GM19025 (cell line): ENCODE data around the gene SERTM1.

Experiments
- ATAC-seq: cut with Tn5 transposase; IDR thresholded peaks from one replicate; pipeline ENCODE4 v1.9.1; 2021; ENCODE audit warnings: mild to moderate bottlenecking, low read depth, moderate library complexity; ENCODE audit not compliant: unreplicated experiment

Gene SERTM1

DNA sequence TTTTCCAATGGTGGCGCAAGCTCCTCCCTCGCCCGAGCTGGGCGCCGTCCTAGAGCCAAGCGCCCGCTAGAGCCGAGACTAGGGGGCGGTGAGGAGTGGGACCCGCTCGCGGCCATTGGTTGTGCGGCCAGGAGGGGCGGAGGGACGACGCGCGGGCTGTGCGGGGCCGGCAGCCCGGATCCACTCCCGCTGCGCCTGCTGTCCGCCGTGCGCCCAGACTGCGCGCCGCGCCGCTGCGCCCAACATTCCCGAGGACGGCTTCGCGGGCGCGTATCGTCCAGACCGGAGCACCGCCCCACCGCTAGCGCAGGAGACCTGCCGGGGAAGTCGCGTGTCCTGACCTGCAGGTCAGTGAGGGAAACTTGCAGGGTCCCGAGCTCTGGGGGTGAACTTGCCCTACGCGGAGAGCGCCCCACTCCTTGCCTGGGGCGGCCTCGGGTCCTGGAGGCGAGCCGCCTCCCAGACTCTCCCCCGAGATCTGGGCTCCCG, at the start of gene SERTM1:
Gene SERTM1, plus strand, starts transcription at position 183 of the 489 bp plus-strand sequence. CDS start 21,059 bp downstream, outside the sequence.
- ATAC-seq: no peak

GRCh38 chr13:36628377-36629056, 45.3 kb upstream of the SERTM1 start:
- ATAC-seq: no peak

DNA sequence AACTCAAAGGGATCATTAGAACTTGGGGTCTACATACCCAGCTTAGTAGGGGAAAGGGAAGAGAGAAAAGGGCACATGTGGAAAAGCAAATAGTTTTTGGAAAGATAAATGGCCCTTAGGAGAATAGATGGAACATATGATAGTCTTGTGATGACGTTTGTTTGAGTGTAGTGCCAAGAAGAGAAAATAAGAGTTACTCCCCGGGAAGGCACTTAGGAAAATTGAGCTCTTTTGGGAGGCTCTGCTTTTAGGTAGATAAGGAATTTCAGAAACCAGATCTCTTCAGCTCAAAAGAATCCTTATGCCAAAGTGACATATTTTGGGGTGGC, 44.8 kb upstream of the SERTM1 start:
- no peak for ATAC-seq

DNA sequence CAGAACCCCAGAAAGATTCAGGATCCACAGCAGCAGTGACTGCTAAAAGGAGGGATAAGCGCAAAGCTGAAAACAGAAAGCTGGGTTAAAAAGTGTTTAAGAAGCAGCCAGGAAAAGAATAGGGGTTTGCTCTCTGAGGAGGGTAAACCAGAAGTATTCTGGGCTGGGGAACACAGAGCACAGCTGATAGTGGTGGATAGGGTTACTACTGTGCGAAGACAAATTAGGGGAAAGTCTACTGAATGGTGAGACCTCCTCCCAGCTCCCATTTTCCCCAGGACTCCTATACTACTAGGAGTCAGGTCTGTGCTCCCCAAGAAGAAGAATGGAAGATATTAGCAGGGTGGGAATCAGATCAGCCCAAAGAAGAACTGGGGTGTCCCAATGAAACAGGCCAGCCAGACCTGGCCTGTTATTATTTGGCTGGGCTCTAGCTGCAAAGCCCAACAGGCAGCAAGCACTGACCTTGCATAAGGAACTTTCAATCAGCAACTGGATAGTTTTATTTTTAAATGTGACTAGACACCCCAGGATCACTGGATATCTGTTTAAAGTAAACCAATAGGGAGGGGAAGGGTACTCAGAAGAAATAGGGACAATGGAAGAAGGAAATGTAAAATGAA, 43.5 kb upstream of the SERTM1 start:
- no peak for ATAC-seq

- ATAC-seq: no peak
These were observed 34.2 kb upstream of the SERTM1 start for GRCh38 chr13:36639610-36640009.

- no peak for ATAC-seq
These were observed 23.2 kb upstream of the SERTM1 start for GRCh38 chr13:36650611-36651010.

DNA sequence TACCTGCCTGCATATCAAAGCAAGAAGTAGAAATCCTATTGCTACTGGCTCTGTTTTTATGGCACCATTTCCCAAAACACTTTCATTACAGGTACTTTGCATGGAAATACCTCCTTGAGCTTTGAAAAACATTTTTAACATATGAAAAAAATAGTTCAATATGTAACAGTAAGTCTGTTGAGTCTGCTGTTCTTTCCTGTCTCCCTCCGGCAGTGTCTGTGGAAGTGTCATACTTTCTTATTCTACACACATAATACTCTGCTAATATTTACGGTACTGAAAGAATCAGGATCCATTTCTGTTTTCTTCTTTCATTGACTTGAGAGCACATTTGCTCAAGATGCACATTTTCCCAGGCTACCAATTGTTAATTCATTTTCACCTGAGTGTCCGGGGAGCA, 8.2 kb upstream of the SERTM1 start:
- ATAC-seq: no peak

DNA sequence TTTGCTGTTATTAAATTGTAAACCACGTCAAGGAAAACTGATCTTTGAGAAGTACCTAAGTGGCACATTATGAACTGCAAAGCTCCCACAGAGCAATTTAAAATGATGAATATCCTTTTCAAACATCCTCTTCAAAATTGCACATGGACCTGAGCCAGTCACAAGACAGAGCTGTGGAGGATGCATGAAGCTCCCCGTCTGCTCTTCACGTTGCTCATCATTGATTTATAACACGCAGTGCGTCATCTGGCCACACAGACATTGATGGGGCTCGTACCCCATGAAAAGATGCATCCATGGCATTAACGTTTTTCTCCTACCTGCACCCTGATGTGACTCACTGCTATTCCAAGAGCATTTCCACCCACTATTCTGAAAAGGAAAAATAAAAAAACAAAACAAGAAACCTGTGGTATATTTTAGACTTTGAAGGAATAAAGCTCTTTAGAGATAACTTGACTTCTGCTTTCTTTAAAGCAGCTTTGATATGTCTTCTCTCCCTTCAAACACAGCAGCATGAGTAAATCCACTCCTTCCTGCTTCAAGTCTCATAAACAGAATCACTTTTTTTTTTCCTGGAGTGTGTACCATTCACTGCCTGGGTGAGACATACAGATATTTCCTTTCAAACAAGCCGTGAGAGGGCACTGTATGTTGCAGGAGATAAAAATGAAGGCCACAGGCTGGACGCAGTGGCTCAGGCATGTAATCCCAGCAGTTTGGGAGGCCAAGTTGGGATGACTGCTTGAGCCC, 7.2 kb upstream of the SERTM1 start:
- ATAC-seq: no peak

- no peak for ATAC-seq
These were observed 5.5 kb upstream of the SERTM1 start for GRCh38 chr13:36668316-36668715.

DNA sequence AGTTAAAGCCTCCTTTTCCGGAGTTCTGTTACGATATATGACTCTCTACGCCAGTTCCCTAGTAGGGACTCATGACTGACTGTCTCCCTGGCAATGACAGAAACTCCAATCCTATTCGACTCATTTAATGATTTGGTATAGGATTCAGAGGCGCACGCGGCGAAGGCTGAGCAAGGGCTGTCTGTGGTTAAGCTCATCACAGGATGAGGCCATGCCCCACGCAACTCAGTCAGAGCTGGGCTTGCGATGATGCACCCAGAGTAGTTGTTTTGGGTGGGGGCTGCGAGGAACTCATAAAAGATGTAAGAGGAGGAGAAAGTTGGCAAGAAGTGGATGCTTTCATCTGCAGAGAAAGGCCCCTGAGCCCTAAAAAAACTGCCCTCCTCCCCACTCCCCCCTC, 468 bp upstream of the SERTM1 start:
- ATAC-seq: no peak

GRCh38 chr13:36674337-36675212, 755 bp downstream of the SERTM1 start:
- ATAC-seq: no peak

DNA sequence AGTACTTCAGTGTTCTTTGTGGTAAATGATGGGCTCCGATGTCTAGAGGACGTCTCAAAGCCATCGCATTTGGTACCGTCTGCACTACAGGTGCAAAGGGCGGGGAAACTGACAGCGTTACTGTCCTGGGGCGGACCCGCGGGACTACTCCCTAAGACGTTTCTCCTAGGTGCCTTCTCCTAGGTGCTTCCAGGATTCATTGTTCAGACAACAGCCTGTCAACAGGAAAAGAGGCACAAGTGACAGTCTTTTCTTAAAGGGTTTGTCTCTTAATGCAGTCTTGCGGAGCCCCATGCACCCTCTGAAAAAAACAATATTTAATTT, 1.4 kb downstream of the SERTM1 start:
- no peak for ATAC-seq

- ATAC-seq: no peak
These were observed 7.1 kb downstream of the SERTM1 start for GRCh38 chr13:36680913-36681312.

DNA sequence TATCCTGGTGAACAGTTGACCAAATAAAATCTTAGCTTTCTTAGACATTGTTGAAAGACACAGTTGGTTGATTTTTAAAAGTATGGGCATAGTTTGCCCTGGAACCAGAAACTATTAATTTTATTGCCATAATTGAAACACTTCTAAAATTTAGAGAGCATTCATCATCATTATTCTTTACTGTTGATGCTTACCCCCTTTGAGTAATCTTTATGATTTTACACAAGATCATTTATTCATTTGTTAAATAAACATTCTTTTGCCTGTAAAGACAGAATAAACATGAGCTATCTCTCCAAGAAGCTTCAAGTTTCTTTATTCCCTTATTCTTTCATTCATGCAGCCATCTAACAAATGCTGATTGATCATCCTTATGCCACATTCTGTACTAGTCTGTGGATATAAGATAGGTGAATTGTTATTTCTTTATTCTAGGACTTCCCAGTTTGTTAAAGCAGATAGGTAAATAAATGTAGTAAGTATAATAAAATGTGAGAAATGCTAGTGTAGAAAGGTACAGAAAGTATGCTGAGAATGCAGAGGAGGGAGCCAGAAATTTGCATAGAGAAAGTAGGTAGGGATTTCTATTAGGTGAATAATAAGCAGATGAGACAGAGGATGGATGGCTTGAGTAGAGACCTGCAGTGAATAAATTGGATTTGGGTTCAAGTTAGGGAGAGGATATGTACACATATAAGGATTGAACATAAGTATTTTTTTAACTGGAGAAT, 8.2 kb downstream of the SERTM1 start:
- ATAC-seq: no peak

DNA sequence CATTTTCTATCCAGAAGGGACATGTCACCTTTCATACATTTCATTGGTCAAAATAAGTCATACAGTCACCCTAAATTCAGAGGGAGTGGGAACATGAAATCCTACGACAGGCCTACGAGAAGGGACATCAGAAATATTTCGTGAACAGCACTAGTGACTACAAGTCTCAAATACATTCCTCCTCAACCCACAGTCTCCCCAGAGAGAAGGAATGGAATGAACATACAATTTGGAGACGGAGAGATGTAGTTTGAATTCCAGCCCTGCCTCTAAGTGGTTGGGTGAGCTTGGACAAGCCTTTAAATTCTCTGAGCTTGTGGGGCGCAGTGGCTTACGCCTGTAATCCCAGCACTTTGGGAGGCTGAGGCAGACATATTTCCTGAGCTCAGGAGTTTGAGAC, 9.9 kb downstream of the SERTM1 start:
- no peak for ATAC-seq

- no peak for ATAC-seq
These were observed 12.1 kb downstream of the SERTM1 start for GRCh38 chr13:36685927-36686326.

GRCh38 chr13:36696410-36697010, 22.7 kb downstream of the SERTM1 start:
- no peak for ATAC-seq

GRCh38 chr13:36700170-36700569, 26.4 kb downstream of the SERTM1 start:
- ATAC-seq: no peak

GRCh38 chr13:36706755-36707154, 32.9 kb downstream of the SERTM1 start:
- no peak for ATAC-seq
